ENCODE data around the gene A2ML1.
"Not testable (repeated sequence)": the region's sequence is repeated elsewhere in the genome, so short reads cannot be mapped to it uniquely, and the experiment has no call there.

The A2ML1 gene

DNA sequence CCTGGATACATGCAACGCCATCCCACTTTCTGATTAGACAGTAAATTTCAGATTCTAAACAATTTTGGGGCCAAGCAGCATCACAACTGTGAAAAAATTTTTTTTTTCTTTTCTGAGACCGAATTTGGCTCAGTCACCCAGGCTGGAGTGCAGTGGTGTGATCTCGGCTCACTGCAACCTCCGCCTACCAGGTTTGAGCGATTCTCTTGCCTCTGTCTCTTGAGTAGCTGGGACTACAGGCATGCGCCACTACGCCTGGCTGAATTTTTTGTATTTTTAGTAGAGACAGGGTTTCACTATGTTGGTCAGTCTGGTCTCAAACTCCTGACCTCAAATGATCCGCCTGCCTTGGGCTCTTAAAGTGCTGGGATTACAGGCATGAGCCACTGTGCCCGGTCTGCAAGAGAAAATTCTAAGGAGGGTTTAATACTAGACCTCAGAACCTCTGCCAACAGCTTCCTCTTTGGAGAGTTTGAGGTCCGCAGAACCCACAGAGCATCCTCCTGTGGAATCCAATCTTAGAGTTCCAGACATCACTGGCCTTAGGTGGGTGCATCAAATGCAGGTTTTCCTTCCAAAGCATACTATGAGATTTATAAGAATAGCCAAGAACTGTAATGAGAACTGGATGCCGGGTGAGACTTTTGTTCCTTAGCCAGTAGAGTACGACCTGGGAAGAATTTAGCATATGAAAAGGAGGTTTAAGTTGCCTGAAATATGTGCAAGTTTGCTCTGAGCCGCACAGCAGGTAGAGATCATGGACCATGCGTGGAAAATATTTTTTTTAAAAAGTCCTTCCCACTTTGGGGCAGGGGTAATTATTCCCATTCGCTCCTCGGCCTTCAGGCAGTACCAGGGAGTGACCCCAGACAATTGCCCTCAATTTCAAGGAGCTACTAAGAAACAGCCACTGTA is 84.1 kb downstream of the A2ML1 start:
- no peak for DNase-seq
- no peak for ATAC-seq

DNA sequence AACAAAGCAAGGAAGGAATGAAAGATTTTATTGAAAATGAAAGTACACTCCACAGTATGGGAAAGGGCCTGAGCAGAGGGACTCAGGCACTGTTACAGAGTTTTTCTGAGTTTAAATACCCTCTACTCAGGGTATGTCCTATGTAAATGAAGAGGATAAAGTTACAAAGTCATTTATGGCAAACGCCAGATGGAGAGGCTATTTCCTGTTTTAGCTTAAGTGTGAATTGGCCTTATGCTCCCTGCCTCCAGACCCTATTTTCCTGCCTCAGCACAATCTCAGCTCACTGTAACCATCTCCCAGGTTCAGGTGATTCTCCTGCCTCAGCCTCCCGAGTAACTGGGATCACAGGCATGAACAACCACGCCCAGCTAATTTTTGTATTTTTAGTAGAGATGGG is 85.1 kb downstream of the A2ML1 start:
- DNase-seq (no peak), ATAC-seq (no peak)

DNA sequence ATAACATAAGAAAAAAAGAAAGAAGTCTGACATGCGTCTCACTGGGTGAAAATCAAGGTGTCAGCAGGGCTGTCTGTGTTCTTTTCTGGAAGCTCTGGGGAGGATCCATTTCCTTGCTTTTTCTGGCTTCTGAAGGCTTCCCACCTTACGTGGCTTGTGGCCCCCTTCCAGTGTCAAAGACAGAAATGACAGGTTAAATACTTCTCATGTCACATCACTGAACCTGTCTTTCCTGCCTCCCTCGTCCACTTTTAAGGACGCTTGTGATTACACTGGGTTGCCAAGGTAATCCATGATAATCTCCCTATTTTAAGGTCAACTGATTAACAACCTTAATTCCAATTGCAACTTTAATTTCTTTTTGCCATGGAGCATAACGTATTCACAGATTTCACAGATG is 87.3 kb downstream of the A2ML1 start:
- DNase-seq: no peak
- ATAC-seq: no peak

GRCh38 chr12:8911606-8912268 is 89.3 kb downstream of the A2ML1 start:
- no peak for ATAC-seq
- DNase-seq: no peak

DNA sequence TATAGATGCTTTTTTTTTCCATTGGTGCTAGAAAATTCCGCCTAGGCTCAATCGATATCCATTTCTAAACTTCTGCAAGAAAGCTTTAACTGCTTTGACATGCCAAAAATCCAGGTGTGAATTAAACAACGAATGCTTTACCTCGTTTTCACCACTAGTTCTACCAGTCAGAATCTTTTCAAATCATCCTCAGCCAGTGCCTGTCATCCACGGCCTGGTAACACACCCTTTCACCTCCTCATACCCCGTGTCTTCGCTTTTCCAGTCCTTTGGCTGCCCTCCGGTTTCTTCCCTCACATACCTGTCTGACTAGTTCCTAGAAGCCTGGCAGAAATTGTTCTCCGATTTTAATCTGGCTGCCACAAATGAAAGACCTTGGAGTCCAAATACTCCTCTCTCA is 90.5 kb downstream of the A2ML1 start:
- no peak for DNase-seq
- no peak for ATAC-seq

DNA sequence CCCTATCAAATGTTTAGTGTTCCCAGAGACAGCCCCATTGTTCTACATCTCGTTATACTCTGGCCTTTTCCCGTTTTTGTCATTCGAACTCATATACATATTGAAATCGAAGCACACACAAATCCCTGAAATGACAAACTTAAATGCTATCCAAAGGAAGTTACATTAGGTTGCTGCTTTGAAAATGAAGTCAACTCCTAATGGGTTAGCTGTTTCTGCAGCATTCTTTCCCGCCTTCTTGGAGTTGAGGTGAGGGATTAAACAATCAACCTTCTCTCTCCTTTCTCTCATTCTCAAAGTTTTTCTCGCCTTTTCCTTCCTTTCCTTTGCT is 91.2 kb downstream of the A2ML1 start:
- ATAC-seq (no peak), DNase-seq (no peak)

DNA sequence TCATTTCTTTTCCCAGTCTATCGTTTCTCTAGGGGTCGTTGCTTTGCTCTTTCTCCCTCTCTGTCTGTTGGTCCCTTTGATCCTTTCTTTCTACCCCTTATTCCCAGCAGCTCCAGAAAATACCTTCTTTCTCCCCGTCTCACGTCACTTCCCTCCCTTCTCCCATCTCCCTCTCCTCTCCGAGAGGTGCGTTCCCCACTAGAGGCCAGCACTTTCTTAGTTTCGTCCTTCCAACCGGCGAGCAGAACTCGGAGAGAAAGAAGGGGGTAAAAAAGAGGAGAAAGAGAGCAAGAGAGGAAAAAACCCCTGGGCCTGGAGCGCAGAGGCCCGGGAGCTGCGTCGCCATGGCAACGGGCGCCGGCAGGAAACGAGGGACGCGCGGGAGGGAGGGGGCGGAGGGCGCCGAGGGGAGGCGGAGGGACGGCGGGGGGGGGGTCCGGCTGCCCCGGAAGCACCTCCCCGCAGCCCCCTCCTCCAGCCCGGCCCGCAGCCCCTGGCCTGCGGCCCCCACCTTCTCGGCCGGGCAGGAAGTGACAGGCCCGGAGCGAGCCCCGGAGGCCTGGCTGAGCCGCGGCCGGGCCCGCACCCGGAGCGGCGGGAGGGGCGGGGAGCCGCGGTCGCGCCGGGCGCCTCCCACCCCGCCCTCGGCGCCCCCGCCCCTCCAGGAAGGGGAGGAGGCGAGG is 91.8 kb downstream of the A2ML1 start, which contains the start of gene PHC1:
TSS of gene PHC1 (plus strand) at position 477 of the 683 bp plus-strand sequence. CDS start 3,169 bp downstream, outside the sequence.
- ATAC-seq (peak; percentile 71), DNase-seq (peak; percentile 80)

DNA sequence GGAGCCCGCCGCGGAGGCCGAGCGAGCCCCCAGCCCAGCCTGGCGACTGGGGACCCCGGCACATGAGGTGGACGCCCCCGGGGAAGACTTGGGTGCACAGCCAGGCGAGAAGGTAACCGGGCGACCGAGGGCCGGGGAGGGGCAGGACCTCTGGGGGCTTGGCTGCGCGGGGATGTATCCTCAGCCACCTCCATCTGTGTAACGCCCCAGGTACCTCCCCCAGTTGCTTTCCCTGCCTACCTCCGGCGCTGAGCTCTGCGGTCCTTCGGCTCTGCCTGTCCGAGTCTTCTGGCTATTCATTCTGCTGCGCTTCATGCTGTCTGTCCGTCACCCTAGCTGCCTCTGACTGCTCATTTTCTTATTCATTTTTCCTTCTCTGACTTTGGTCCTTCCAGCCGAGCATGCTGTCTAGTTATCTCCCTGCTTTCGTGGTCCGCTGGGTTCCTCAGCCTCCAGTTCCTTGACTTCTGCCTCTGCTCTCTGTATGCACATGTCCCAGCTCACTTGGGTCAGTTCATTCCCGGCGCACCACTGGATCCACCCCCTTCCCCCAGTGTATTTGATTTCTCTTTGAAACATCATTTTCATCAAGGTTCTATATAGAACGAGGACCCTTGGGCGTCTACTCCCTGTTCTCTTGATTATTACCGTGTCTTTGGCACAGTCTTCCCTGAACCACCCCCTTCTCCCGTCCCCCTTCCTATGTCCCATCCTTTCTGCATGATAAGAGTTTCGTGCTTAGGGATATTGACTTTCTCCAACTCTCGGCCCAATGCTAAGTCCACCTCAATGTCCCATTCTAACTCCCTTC is 92.5 kb downstream of the A2ML1 start:
- ATAC-seq: peak; percentile 88
- peak; percentile 64 for DNase-seq

GRCh38 chr12:8916154-8916553 is 93.7 kb downstream of the A2ML1 start:
- ATAC-seq (no peak), DNase-seq (no peak)

GRCh38 chr12:8917031-8917430 is 94.6 kb downstream of the A2ML1 start:
- no peak for ATAC-seq
- no peak for DNase-seq

- no peak for ATAC-seq
- DNase-seq: no peak
Measured at GRCh38 chr12:8917751-8918150, 95.3 kb downstream of the A2ML1 start.

DNA sequence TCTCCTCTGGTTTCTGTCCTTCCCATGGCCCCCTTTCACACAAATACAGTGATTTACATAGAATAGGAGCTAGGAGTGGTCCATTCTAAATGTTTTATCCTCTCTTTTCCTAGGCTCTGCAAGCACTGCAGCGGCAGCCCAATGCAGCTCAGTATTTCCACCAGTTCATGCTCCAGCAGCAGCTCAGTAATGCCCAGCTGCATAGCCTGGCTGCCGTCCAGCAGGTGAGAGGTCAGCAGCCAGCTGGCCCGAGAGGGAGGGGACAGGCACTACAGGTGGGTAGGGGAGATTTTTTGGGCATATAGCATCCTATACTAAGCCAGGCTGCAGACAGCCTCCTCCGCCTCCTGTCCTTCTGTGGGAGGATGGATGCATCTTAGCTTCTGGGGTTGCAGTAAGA is 97.2 kb downstream of the A2ML1 start:
- DNase-seq, ATAC-seq: not testable (repeated sequence)

- ATAC-seq (no peak), DNase-seq (no peak)
Measured at GRCh38 chr12:8922544-8922943, 100.1 kb downstream of the A2ML1 start.

Data from stimulated activated naive CD8-positive, alpha-beta T cell treated with anti-CD3 and anti-CD28 coated beads, Interleukin-15, Interleukin-2, amounts not matched to agents 100 U/mL and 50 U/mL, for 24 hours (primary cell).